LNCAP (cell line): Measurements from ENCODE around the gene YTHDF2.

Source experiments
- TF ChIP-seq, protein P1 (sequence below): fragments of 450-650 bp; IDR thresholded peaks from 2 replicates; pipeline ENCODE4 v1.5.1; 2017; ENCODE audit warnings: mild to moderate bottlenecking

YTHDF2 gene

DNA sequence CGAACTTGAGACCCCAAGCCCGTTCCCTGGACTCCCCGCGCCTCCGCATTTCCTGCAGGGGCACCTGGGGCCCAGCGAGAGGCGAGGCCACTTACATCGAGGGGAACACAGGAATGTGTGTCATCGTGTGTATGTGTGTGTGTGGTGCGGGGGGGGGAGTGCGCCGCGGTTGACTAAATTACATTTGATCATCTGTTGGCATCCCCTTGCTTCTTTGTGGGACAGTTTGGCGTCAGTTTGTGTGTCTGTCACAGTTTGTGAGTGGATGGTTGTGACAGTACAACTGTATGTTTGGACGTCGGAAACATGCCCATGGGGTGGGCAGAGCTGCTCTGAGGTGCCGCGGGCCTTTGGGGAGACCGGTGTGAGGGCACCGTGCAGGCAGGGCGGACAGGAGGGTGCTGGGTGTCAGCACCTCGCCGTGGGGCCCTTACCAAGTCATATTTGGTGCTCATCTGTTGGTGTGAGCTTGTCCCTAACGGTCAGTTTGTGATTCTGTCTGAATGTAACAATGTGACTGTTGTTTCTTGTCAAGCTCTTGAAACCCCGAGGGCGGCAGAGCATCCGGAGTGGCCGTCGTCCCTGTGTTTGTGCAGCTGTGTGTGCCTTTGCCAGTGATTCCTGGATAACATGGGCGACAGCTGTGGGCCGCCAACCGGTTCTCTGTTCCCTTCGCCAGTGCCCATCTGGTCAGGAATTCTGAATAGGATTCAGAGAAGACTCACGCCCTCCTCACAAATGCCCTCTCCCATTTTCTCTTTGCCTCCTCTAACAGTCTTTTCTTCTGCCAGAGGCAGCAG is 76.1 kb downstream of the YTHDF2 start:
- TF ChIP-seq, protein P1, sequence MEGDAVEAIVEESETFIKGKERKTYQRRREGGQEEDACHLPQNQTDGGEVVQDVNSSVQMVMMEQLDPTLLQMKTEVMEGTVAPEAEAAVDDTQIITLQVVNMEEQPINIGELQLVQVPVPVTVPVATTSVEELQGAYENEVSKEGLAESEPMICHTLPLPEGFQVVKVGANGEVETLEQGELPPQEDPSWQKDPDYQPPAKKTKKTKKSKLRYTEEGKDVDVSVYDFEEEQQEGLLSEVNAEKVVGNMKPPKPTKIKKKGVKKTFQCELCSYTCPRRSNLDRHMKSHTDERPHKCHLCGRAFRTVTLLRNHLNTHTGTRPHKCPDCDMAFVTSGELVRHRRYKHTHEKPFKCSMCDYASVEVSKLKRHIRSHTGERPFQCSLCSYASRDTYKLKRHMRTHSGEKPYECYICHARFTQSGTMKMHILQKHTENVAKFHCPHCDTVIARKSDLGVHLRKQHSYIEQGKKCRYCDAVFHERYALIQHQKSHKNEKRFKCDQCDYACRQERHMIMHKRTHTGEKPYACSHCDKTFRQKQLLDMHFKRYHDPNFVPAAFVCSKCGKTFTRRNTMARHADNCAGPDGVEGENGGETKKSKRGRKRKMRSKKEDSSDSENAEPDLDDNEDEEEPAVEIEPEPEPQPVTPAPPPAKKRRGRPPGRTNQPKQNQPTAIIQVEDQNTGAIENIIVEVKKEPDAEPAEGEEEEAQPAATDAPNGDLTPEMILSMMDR: no peak

DNA sequence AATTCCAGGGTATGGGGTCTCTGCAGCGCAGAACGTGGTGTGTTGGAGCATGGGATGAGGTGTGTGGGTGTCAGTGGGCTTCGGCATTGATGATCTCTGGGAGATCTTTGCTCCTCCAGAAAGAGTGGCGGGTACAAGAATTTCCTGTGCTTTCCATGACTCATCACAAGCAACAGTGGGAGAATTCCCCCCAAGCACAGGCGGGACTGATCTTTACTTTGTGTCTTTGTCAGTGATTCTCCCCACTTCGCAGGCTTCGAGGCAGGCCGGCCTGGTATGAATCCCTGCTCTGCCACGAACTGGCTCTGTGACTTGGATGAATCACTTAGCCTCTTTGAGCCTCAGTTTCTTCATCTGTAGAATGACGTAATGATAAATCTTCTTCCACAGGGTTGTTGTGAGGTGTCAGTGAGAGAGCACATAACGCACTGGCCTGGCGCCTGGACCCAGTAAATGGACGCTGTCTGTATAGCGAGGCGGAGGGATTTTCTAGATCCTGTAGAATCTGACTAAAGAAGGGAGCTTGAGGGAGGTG is 77.3 kb downstream of the YTHDF2 start:
- TF ChIP-seq, protein P1: no peak

DNA sequence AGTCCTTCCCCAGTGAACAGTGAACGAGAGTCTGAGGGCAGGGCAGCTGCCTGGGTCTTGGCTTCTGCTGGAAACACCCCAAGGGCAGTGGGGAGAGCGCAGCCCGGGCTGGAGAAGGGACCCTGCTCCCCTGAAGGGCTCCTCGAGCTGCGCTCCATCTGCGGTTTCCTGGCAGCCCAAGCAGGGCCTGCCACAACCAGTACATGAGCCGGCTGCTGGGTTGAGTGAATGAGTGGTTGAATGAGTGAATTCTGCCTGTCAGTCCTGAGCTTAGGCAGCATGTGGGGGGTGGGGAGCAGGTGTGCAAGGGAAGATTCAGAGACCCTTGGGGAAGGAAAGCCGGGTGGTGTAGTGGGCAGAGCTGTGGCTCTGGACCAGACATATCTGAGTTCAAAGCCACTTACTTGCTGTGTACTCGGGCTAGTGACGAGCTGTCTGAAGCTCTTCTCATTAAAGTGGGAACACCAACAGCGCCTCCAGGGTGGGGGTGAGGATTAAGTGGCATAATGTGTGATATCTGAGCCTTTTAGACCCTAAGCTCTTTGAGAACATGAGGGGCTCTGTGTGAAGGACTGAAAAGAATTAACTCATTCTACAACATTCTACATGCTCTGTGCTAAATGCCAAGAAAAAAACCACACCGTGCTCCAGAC is 78.9 kb downstream of the YTHDF2 start:
- TF ChIP-seq, protein P1: no peak

DNA sequence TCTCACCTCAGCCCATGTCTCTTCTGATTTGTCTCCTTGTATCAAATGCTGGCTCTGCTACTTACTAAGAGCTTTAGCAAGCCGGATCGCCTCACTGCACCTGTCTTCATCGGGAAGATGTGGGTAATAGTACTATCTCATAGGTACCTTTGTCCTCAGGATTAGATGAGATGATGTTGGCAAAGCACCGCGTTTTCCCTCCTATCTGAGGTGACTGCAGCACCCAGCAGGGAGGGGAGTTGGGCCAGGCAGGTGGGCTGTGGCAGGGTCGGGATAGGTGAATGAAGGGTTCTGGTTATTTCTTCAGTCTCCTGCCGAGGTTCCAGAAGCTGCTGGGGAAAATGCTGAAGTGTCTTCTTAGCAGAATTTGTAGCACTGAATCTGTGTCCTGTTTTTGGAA is 80.4 kb downstream of the YTHDF2 start:
- TF ChIP-seq, protein P1: no peak

- TF ChIP-seq, protein P1: no peak
Observed at GRCh38 chr1:28819020-28819419, 82.3 kb downstream of the YTHDF2 start.
